BJ (cell line): ENCODE measurements around the gene PRDM5. TPM values are rescaled to one million over a fixed set of nuclear protein-coding genes. Genes with fewer than 3 reads are reported as not detected.
"Not testable (repeated sequence)": the region's sequence is repeated elsewhere in the genome, so short reads cannot be mapped to it uniquely, and the experiment has no call there.

Source experiments
- CTCF ChIA-PET: fragments of 350-600 bp; formaldehyde crosslinking; extraction: SDS; loops from one replicate; lab custom pipeline; 2021; ENCODE audit warnings: antibody characterized with exemption, inconsistent platforms; lab: Yijun Ruan, JAX
- POLR2A ChIA-PET: fragments of 300-600 bp; sonication (Branson Sonifier 250); formaldehyde crosslinking; extraction: SDS; loops from one replicate; lab custom pipeline; 2021; ENCODE audit warnings: antibody characterized with exemption; lab: Charles Lee
- DNase-seq: peaks from one replicate; pipeline ENCODE4 v3.0.0-alpha.2; 2011; ENCODE audit warnings: low read depth
- H3K27me3 ChIP-seq: 2 replicates; pipeline ENCODE4 v1.6.0; 2011; ENCODE audit warnings: low read length; ENCODE audit not compliant: control insufficient read depth, insufficient read depth
- H3K36me3 ChIP-seq: 2 replicates; pipeline ENCODE4 v1.5.1; 2011; ENCODE audit warnings: low read length; ENCODE audit not compliant: control insufficient read depth, insufficient read depth
- H3K4me3 ChIP-seq: 2 replicates; pipeline ENCODE4 v1.5.1; 2011; ENCODE audit warnings: low read depth, mild to moderate bottlenecking, control low read depth, low read length
- CTCF ChIP-seq: IDR thresholded peaks from 2 replicates; pipeline ENCODE4 v1.5.1; 2011; ENCODE audit warnings: low read depth, mild to moderate bottlenecking, control low read depth, inconsistent platforms, low read length, moderate library complexity; ENCODE audit not compliant: insufficient read depth
- polyA plus RNA-seq: library from polyadenylated mRNA; depleted of rRNA; stranded (reverse); fragments of >200 nt; gene quantifications from 2 replicates; pipeline ENCODE4 v1.2.3, GENCODE V29; 2011; rRNA removed
- small RNA-seq: library from RNA; depleted of rRNA; stranded (forward); fragments of <200 nt; gene quantifications from one replicate; pipeline ENCODE3, GENCODE V24; 2012; ENCODE audit warnings: low replicate concordance, low read depth; ENCODE audit not compliant: insufficient read length

Gene PRDM5
- polyA plus RNA-seq, 1 experiment, result 5.3 TPM

- Histone ChIP-seq H3K27me3 (no peaks in the 10 kb centered on the region), H3K4me3 (no peak overlapping the region), H3K36me3 (no peaks in the 10 kb centered on the region)
- no peak for DNase-seq
- CTCF ChIA-PET, result no interaction called here
- POLR2A ChIA-PET, result no interaction called here
- TF ChIP-seq CTCF, result no peak
These were observed 257.7 kb downstream of the PRDM5 start for GRCh38 chr4:120664851-120665250.

GRCh38 chr4:120659616-120660170 is 262.8 kb downstream of the PRDM5 start:
- POLR2A ChIA-PET, result no interaction called here
- DNase-seq, result no peak

GRCh38 chr4:120658772-120659171 is 263.8 kb downstream of the PRDM5 start:
- Histone ChIP-seq H3K4me3 (no peak overlapping the region), H3K36me3 (no peaks in the 10 kb centered on the region), H3K27me3 (no peaks in the 10 kb centered on the region)
- no peak for DNase-seq
- POLR2A ChIA-PET, result no interaction called here
- TF ChIP-seq CTCF, result no peak
- CTCF ChIA-PET, result no interaction called here

More at GRCh38 chr4:120659616-120660170, 262.8 kb downstream of the PRDM5 start:
- TF ChIP-seq CTCF, result no peak
- Histone ChIP-seq H3K36me3 (no peaks in the 10 kb centered on the region), H3K4me3 (no peak overlapping the region), H3K27me3 (no peaks in the 10 kb centered on the region)
- CTCF ChIA-PET, result no interaction called here

- TF ChIP-seq CTCF, result no peak
- ChIA-PET POLR2A (no interaction called here), CTCF (interaction anchor here (1.1 to 1.2 kb wide), 2 partner anchors 10 to 255 kb away, joined by 3 read pairs; no protein-coding TSS in a partner anchor)
- no peak for DNase-seq
- Histone ChIP-seq H3K4me3 (no peak overlapping the region), H3K27me3 (no peaks in the 10 kb centered on the region), H3K36me3 (no peaks in the 10 kb centered on the region)
These were observed 268.5 kb downstream of the PRDM5 start for GRCh38 chr4:120653804-120654573.

DNA sequence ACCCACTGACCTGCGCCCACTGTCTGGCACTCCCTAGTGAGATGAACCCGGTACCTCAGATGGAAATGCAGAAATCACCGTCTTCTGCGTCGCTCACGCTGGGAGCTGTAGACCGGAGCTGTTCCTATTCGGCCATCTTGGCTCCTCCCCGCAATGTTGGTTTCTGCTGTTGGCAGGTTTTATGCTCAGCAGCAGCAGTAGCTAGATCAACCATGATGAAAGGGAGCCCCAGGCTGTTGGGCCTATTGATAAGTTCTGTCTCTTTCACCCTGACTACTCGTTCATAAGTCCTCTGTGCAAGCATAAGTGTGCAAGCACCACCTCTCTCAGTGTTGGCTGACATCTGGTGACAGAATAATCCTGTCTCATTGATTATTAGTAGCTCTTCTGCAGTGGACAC is 274.2 kb downstream of the PRDM5 start:
- CTCF ChIA-PET, H3K36me3 ChIP-seq, POLR2A ChIA-PET, H3K27me3 ChIP-seq, H3K4me3 ChIP-seq, DNase-seq: not testable (repeated sequence)

Small RNA genes lying within 50 kb of the gene (small RNA-seq; reads per million reads assigned to genes)
- not detected for gene RNU6-550P

Other genes with a start within 250 kb of the PRDM5 start
- 0.11 and 0.18 TPM in 2 replicates for gene NDNF, start 149.8 kb upstream of the PRDM5 start, polyA plus RNA-seq
- 0.20 and 0.33 TPM in 2 replicates for gene TNIP3, start 241.6 kb upstream of the PRDM5 start, polyA plus RNA-seq